HG02885 (cell line): ENCODE measurements around the gene CDK5RAP1.

Experiments used
- ATAC-seq: cut with Tn5 transposase; IDR thresholded peaks from one replicate; pipeline ENCODE4 v1.9.1; 2021; ENCODE audit warnings: mild to moderate bottlenecking; ENCODE audit not compliant: unreplicated experiment, poor library complexity

Gene CDK5RAP1

GRCh38 chr20:33423141-33423834, 22.0 kb upstream of the CDK5RAP1 start:
- ATAC-seq = no peak

- ATAC-seq = no peak
Observed at GRCh38 chr20:33419140-33419974, 18.0 kb upstream of the CDK5RAP1 start.

GRCh38 chr20:33418033-33418432, 16.7 kb upstream of the CDK5RAP1 start:
- no peak for ATAC-seq

GRCh38 chr20:33415948-33416347, 14.6 kb upstream of the CDK5RAP1 start:
- no peak for ATAC-seq

GRCh38 chr20:33412484-33412838, 11.1 kb upstream of the CDK5RAP1 start:
- ATAC-seq = no peak

- no peak for ATAC-seq
Observed at GRCh38 chr20:33411711-33412483, 10.6 kb upstream of the CDK5RAP1 start.

- no peak for ATAC-seq
Observed at GRCh38 chr20:33411242-33411641, 9.9 kb upstream of the CDK5RAP1 start.

- ATAC-seq = no peak
Observed at GRCh38 chr20:33410081-33410742, 8.9 kb upstream of the CDK5RAP1 start.

GRCh38 chr20:33408716-33409654, 7.7 kb upstream of the CDK5RAP1 start:
- ATAC-seq = no peak

- ATAC-seq = no peak
Observed at GRCh38 chr20:33408313-33408712, 7.0 kb upstream of the CDK5RAP1 start.

- ATAC-seq = no peak
Observed at GRCh38 chr20:33407796-33408195, 6.5 kb upstream of the CDK5RAP1 start.

GRCh38 chr20:33407251-33407650, 5.9 kb upstream of the CDK5RAP1 start:
- ATAC-seq = no peak

GRCh38 chr20:33404281-33404680, 3.0 kb upstream of the CDK5RAP1 start:
- no peak for ATAC-seq

- no peak for ATAC-seq
Observed at GRCh38 chr20:33401921-33402369, 626 bp upstream of the CDK5RAP1 start.

GRCh38 chr20:33400812-33401183, 521 bp downstream of the CDK5RAP1 start:
- peak; percentile 27 for ATAC-seq

GRCh38 chr20:33399924-33400323, 1.4 kb downstream of the CDK5RAP1 start:
- ATAC-seq = no peak

GRCh38 chr20:33394718-33395117, 6.6 kb downstream of the CDK5RAP1 start:
- no peak for ATAC-seq

- ATAC-seq = no peak
Observed at GRCh38 chr20:33393609-33394008, 7.7 kb downstream of the CDK5RAP1 start.

- no peak for ATAC-seq
Observed at GRCh38 chr20:33391722-33392415, 9.4 kb downstream of the CDK5RAP1 start.
